ENCODE data around the gene ARHGAP45. TPM values are rescaled to one million over a fixed set of nuclear protein-coding genes. Genes with fewer than 3 reads are reported as not detected.

The ARHGAP45 gene
- total and polyA plus RNA-seq, 9 of the 15 experiments (the other 6 are each of a cell fraction or from before 2014, with no cell fraction given), result 0.08 to 22.1 (median 4.2) TPM

- TF ChIP-seq ZNF277 (CRISPR knock-in tag; IDR thresholded peaks at IDR 0.05; ENCODE audit: borderline replicate concordance) (no peak), CCAR2 (IDR thresholded peaks at IDR 0.05; ENCODE audit: low read depth, low read length) (no peak), ZBTB17 (CRISPR knock-in tag; IDR thresholded peaks at IDR 0.05) (no peak), FIP1L1 (IDR thresholded peaks at IDR 0.05; ENCODE audit: low read depth, low read length, poor library complexity, severe bottlenecking) (peak; percentile 33), ZNF644 (tag; IDR thresholded peaks at IDR 0.05; ENCODE audit: low read depth) (no peak), TAF1 (IDR thresholded peaks at IDR 0.05; ENCODE audit: control insufficient read depth, extremely low read depth, insufficient read depth, low read length, severe bottlenecking) (no peak), ZBTB7A (IDR thresholded peaks at IDR 0.05; ENCODE audit: borderline replicate concordance, control insufficient read depth, low read depth, low read length) (peak; percentile 95), GABPB2 (CRISPR knock-in tag; conservative IDR thresholded peaks at IDR 0.05) (no peak), TGIF2 (CRISPR knock-in tag; IDR thresholded peaks at IDR 0.05) (no peak), ZFP36 (IDR thresholded peaks at IDR 0.05; ENCODE audit: low read depth, low read length, partially characterized antibody) (no peak), GTF2A2 (tag; IDR thresholded peaks at IDR 0.05) (no peak), PHF21A (IDR thresholded peaks at IDR 0.05; ENCODE audit: borderline replicate concordance, low read depth) (no peak), HSF4 (CRISPR knock-in tag; IDR thresholded peaks at IDR 0.05; ENCODE audit: borderline replicate concordance) (no peak), NFE2L1 (tag; IDR thresholded peaks at IDR 0.05; ENCODE audit: borderline replicate concordance, low read depth) (no peak), JUND (IDR thresholded peaks at IDR 0.05; ENCODE audit: borderline replicate concordance, low read depth, low read length) (peak; percentile 24; the same call in 1 of the 2 replicates), JUND (tag; IDR thresholded peaks at IDR 0.05; ENCODE audit: borderline replicate concordance, low read depth, low read length) (peak; percentile 41; the same call in 1 of the 3 replicates), ZNF280A (IDR thresholded peaks at IDR 0.05; ENCODE audit: low read depth, partially characterized antibody) (no peak), MCM5 (IDR thresholded peaks at IDR 0.05; ENCODE audit: low read depth) (no peak), ZNF133 (CRISPR knock-in tag; IDR thresholded peaks at IDR 0.05) (no peak), HDGF (IDR thresholded peaks at IDR 0.05) (no peak), YBX1 (IDR thresholded peaks at IDR 0.05) (no peak), USF2 (CRISPR knock-in tag; IDR thresholded peaks at IDR 0.05) (no peak), ZNF347 (CRISPR knock-in tag; IDR thresholded peaks at IDR 0.05; ENCODE audit: low read depth) (no peak), MIER1 (IDR thresholded peaks at IDR 0.05; ENCODE audit: low read depth) (no peak), BRF1 (IDR thresholded peaks at IDR 0.05; ENCODE audit: borderline replicate concordance, extremely low read depth, insufficient read length) (no peak), HDAC2 (IDR thresholded peaks at IDR 0.05) (no peak)
These were observed 46.3 kb downstream of the ARHGAP45 start (continued) for GRCh38 chr19:1113030-1113985.
